GM23248 (cell line): Measurements from ENCODE around the gene CHN1. TPM values are rescaled to one million over a fixed set of nuclear protein-coding genes. Genes with fewer than 3 reads are reported as not detected.

Experiments used
- DNase-seq: peaks from one replicate; pipeline ENCODE4 v3.0.0-alpha.2; 2015
- H2AFZ ChIP-seq: fragments of 200-600 bp; sonication (generic); 2 replicates; pipeline ENCODE4 v1.6.1; 2016; ENCODE audit warnings: antibody characterized with exemption
- H3F3A ChIP-seq: fragments of 200-600 bp; sonication (generic); 2 replicates; pipeline ENCODE4 v1.6.1; 2016; ENCODE audit warnings: mild to moderate bottlenecking, antibody characterized with exemption, mixed run types; ENCODE audit not compliant: insufficient read depth
- H3K27ac ChIP-seq: fragments of 200-600 bp; sonication (generic); 2 replicates; pipeline ENCODE4 v1.5.1; 2016; ENCODE audit warnings: mild to moderate bottlenecking
- H3K27me3 ChIP-seq: fragments of 200-600 bp; sonication (generic); replicated peaks from 2 replicates; pipeline ENCODE4 v1.6.1; 2016; ENCODE audit warnings: mild to moderate bottlenecking; ENCODE audit not compliant: insufficient read depth
- H3K36me3 ChIP-seq: fragments of 200-600 bp; sonication (generic); 2 replicates; pipeline ENCODE4 v1.6.1; 2016; ENCODE audit warnings: low read depth, mild to moderate bottlenecking
- H3K4me1 ChIP-seq: fragments of 200-600 bp; sonication (generic); 2 replicates; pipeline ENCODE4 v1.6.1; 2016; ENCODE audit warnings: mild to moderate bottlenecking; ENCODE audit not compliant: insufficient read depth
- H3K4me2 ChIP-seq: fragments of 200-600 bp; sonication (generic); one replicate; pipeline ENCODE4 v1.6.1; 2016; ENCODE audit warnings: mild to moderate bottlenecking; ENCODE audit not compliant: unreplicated experiment
- H3K4me3 ChIP-seq: fragments of 200-600 bp; sonication (generic); 2 replicates; pipeline ENCODE4 v1.5.1; 2016; ENCODE audit warnings: mild to moderate bottlenecking
- H3K79me2 ChIP-seq: fragments of 200-600 bp; sonication (generic); 2 replicates; pipeline ENCODE4 v1.6.1; 2016; ENCODE audit warnings: mild to moderate bottlenecking; ENCODE audit not compliant: insufficient read depth
- H3K9ac ChIP-seq: fragments of 200-600 bp; sonication (generic); 2 replicates; pipeline ENCODE4 v1.6.1; 2016; ENCODE audit warnings: mild to moderate bottlenecking
- H3K9me2 ChIP-seq: fragments of 200-600 bp; sonication (generic); 2 replicates; pipeline ENCODE4 v1.6.1; 2016; ENCODE audit warnings: mixed run types, mild to moderate bottlenecking, moderate library complexity; ENCODE audit not compliant: insufficient read depth
- H3K9me3 ChIP-seq: fragments of 200-600 bp; sonication (generic); one replicate; pipeline ENCODE4 v1.6.1; 2017; ENCODE audit warnings: low read depth
- H4K20me1 ChIP-seq: fragments of 200-600 bp; sonication (generic); 2 replicates; pipeline ENCODE4 v1.6.0; 2016; ENCODE audit not compliant: insufficient read depth
- EZH2 ChIP-seq: fragments of 200-600 bp; sonication (generic); IDR thresholded peaks from 2 replicates; pipeline ENCODE4 v1.6.1; 2018; ENCODE audit warnings: antibody characterized with exemption, mild to moderate bottlenecking; ENCODE audit not compliant: insufficient read depth, poor library complexity, severe bottlenecking
- EZH2phosphoT487 ChIP-seq: fragments of 200-600 bp; sonication (generic); IDR thresholded peaks from 2 replicates; pipeline ENCODE4 v1.6.1; 2018; ENCODE audit warnings: antibody characterized with exemption, moderate library complexity, mild to moderate bottlenecking, low read depth; ENCODE audit not compliant: insufficient read depth
- WGBS, 2 experiments: methylation state at CpG; one replicate each; pipeline ENCODE4 v1.1.6; 2015 to 2017; ENCODE audit warnings: low lambda C conversion rate in 2 of 2, low coverage in 1 of 2; ENCODE audit errors: missing lambda C conversion rate in 2 of 2; 5-methylcytosine and 5-hydroxymethylcytosine counted together
- in situ Hi-C: fragments of 300-500 bp; cut with MboI; formaldehyde crosslinking; loops from 2 replicates; pipeline ENCODE4 v1.15.0; 2020
- polyA plus RNA-seq: library from polyadenylated mRNA; unstranded; fragments of >200 nt; fragmentation: Nextera tagmentation; extraction: Ambion mirVana; gene quantifications from 2 replicates; pipeline ENCODE4 v1.2.1, GENCODE V29; 2016
- total RNA-seq: library from RNA; depleted of rRNA; stranded (reverse); fragments of >200 nt; shearing (Covaris generic); gene quantifications from 2 replicates; pipeline ENCODE4 v1.2.3, GENCODE V29; 2014

The CHN1 gene
- total and polyA plus RNA-seq, 2 experiments from 2014 or later = 115 to 130 TPM

DNA sequence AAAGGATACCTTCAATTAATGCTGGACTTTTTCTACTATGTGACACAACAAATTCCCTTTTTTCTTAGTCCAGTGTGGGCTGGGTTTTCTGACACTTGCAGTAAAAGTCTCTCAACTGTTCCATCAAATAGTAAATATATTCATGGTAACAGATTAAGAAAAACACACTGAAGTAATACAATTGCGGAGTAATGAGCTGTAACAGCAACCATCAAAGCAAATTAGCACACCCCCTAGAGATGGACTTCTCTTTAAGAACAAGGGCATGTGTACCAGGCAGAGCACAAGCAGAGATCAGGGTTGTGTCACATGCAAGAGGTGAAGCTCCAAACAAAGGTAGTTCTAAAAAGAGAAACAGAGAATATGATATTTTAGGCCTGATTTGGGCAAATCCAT, 168.2 kb downstream of the CHN1 start:
- Histone ChIP-seq H3K4me3 (peak overlapping the region; percentile 46; the same call in 1 of the 2 replicates), H3K9me2 (no peaks in the 10 kb centered on the region), H3K4me2 (peak overlapping the region; percentile 86), H3K36me3 (peaks cover 4% of the 10 kb centered on the region; the same call in 1 of the 2 replicates), H3K9ac (peak overlapping the region; percentile 68), H3K79me2 (peaks cover 85% of the 10 kb centered on the region), H3K27ac (peak overlapping the region; percentile 90), H3K9me3 (no peaks in the 10 kb centered on the region), H2AFZ (0 out of 2 replicates have a peak overlapping the region, but pooled peaks have one; percentile 27), H4K20me1 (no peaks in the 10 kb centered on the region), H3K27me3 (no peaks in the 10 kb centered on the region), H3K4me1 (peaks cover 65% of the 10 kb centered on the region), H3F3A (peaks cover 51% of the 10 kb centered on the region)
- WGBS, 2 experiments = 88 to 100% methylated on average over 1 of the region's 1 CpG
- no peak for DNase-seq
- in situ Hi-C loops = no loop called here
- TF ChIP-seq EZH2 = no peak
- no peak for TF ChIP-seq EZH2phosphoT487

DNA sequence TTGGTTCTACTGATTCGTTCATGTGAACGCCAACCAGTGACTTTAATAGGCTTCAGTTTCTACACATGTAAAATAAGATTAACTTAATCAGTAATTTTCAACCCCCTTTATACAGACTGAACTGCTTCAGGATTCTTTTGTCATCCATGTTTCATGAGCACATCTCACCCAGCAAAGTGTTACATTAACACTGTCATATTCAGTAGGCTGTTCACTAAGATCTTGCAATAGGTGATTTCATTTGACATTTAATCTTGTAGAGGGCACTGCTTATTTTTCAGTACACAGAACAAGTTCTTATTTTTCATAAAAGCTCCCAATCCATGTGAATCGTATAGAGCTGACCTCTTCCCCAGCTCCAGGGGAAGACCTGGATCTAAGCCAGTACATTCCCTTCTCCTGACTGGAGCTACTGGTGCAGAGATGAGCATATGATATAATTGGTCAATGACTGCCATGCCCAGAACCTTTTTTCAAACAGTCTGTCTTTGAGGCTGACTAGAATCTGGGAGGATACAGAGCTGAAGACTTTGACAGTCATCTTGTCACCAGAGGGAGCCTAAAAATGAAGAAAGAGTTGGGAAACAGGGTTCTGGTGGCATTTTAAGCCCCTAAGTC, 168.7 kb downstream of the CHN1 start:
- Histone ChIP-seq H2AFZ (0 out of 2 replicates have a peak overlapping the region, but pooled peaks have one; percentile 27), H3K9me2 (no peaks in the 10 kb centered on the region), H3K79me2 (peaks cover 85% of the 10 kb centered on the region), H3F3A (peaks cover 51% of the 10 kb centered on the region), H3K4me3 (peak overlapping the region; percentile 46), H3K27me3 (no peaks in the 10 kb centered on the region), H3K9me3 (no peaks in the 10 kb centered on the region), H3K9ac (peak overlapping the region; percentile 68), H3K36me3 (peaks cover 4% of the 10 kb centered on the region; the same call in 1 of the 2 replicates), H4K20me1 (no peaks in the 10 kb centered on the region), H3K4me2 (peak overlapping the region; percentile 86), H3K27ac (peak overlapping the region; percentile 90), H3K4me1 (peaks cover 65% of the 10 kb centered on the region)
- 65 to 66% methylated on average over 3 of the region's 3 CpGs for WGBS, 2 experiments
- in situ Hi-C loops = no loop called here
- peak; percentile 89 for DNase-seq
- TF ChIP-seq EZH2phosphoT487 = no peak
- TF ChIP-seq EZH2 = no peak

DNA sequence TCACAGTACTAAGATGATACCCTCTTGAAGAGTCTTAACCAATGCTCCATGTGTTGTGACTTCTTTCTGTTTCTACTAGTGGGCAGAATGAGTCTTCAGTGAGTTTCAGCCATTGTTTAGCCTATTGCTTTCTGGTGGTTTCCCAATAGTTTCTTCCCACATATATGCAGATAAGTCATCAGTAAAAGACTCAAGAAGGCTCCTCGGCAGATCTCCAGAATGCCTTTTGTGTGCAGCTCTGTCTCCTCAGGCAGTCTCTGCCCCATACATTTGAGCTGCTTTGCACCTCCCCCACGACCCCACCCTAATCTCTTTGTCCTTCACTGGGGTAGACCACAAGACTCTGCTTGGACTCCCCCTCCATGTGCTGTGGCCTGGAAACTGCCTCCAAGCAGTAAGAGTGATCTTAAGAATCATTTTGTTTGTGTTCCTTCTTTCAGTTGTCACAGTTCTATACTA, 169.4 kb downstream of the CHN1 start:
- Histone ChIP-seq H3K4me3 (peak overlapping the region; percentile 46), H3K9ac (peak overlapping the region; percentile 68), H3K4me2 (peak overlapping the region; percentile 86), H3K27ac (peak overlapping the region; percentile 90), H3K9me3 (no peaks in the 10 kb centered on the region), H4K20me1 (no peaks in the 10 kb centered on the region), H3F3A (peaks cover 49% of the 10 kb centered on the region), H3K27me3 (no peaks in the 10 kb centered on the region), H2AFZ (peak overlapping the region; percentile 36; the same call in 1 of the 2 replicates), H3K79me2 (peaks cover 85% of the 10 kb centered on the region), H3K9me2 (no peaks in the 10 kb centered on the region), H3K36me3 (peaks cover 4% of the 10 kb centered on the region; the same call in 1 of the 2 replicates), H3K4me1 (peaks cover 60% of the 10 kb centered on the region)
- in situ Hi-C loops = no loop called here
- TF ChIP-seq EZH2 = no peak
- TF ChIP-seq EZH2phosphoT487 = no peak
- DNase-seq = peak; percentile 97
- 0% methylated on average over 2 of the region's 2 CpGs for WGBS, 2 experiments

DNA sequence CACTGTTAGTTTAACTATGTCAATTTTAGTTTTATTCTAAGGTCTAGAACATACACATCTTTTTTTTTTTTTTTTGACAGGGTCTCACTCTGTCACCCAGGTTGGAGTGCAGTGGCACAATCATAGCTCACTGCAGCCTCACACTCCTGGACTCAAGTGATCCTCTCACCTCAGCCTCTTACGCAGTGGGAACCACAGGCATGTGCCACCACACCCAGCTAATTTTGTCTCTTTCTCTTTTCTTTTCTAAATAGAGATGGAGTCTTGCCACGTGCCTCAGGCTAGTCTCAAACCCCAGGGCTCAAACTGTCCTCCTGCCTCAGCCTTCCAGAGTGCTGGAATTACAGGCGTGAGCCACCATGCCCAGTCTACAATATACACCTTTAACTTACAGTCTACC, 171.4 kb downstream of the CHN1 start:
- Histone ChIP-seq H3K27me3 (no peaks in the 10 kb centered on the region), H3F3A (peaks cover 42% of the 10 kb centered on the region), H3K9me3 (no peaks in the 10 kb centered on the region), H3K27ac (peak overlapping the region; percentile 90), H2AFZ (no peak overlapping the region), H3K9ac (no peak overlapping the region), H3K9me2 (no peaks in the 10 kb centered on the region), H3K4me3 (no peak overlapping the region), H4K20me1 (no peaks in the 10 kb centered on the region), H3K36me3 (peaks cover 4% of the 10 kb centered on the region; the same call in 1 of the 2 replicates), H3K79me2 (peaks cover 85% of the 10 kb centered on the region), H3K4me2 (peak overlapping the region; percentile 69), H3K4me1 (peaks cover 48% of the 10 kb centered on the region)
- in situ Hi-C loops = no loop called here
- DNase-seq = peak; percentile 25
- TF ChIP-seq EZH2 = no peak
- no peak for TF ChIP-seq EZH2phosphoT487
- WGBS, 2 experiments = 68 to 74% methylated on average over 3 of the region's 3 CpGs

DNA sequence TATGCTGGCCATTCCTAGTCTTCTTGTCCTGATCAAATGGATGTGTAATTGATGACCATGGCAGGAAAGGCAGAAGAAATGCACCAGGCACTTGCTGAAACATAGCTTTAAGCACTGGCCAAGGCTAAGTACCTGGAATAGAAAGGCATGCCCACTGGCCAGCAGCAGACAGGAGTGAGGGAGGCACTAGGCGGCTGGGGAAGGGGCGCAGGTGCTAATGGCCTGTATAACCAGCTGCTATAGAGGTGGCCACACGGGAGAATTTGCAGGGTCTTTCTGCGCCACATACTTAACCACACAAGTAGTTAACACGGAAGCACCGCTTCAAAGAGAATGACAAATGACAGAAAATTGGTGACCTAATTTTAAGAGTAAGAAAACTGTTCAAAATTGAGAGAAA, 174.6 kb downstream of the CHN1 start:
- H3K4me1 ChIP-seq = peaks cover 58% of the 10 kb centered on the region
- no peaks in the 10 kb centered on the region for H3K27me3 ChIP-seq
- H3K9me2 ChIP-seq = no peaks in the 10 kb centered on the region
- no peak overlapping the region for H3K9ac ChIP-seq
- no peak overlapping the region for H3K27ac ChIP-seq
- H3K9me3 ChIP-seq = no peaks in the 10 kb centered on the region
- no peak overlapping the region for H3K4me2 ChIP-seq
- H3K4me3 ChIP-seq = no peak overlapping the region
- H2AFZ ChIP-seq = no peak overlapping the region
- WGBS, 2 experiments = 85 to 92% methylated on average over 6 of the region's 6 CpGs
- in situ Hi-C loops = no loop called here
- H3F3A ChIP-seq = peaks cover 39% of the 10 kb centered on the region
- H3K79me2 ChIP-seq = peaks cover 98% of the 10 kb centered on the region
- DNase-seq = no peak
- TF ChIP-seq EZH2 = no peak
- no peak for TF ChIP-seq EZH2phosphoT487
- H3K36me3 ChIP-seq = peaks cover 4% of the 10 kb centered on the region; the same call in 1 of the 2 replicates
- H4K20me1 ChIP-seq = no peaks in the 10 kb centered on the region
